ENCODE results near the gene FNDC3B. TPM values are rescaled to one million over a fixed set of nuclear protein-coding genes. Genes with fewer than 3 reads are reported as not detected.
"Not testable (repeated sequence)": the region's sequence is repeated elsewhere in the genome, so short reads cannot be mapped to it uniquely, and the experiment has no call there.

The FNDC3B gene
- total RNA-seq, 1 donor from 2014 or later = 153 TPM

- no peaks in the 10 kb centered on the region for H3K9me3 ChIP-seq
- intact Hi-C loops (cut with DNase I) = no loop called here
- H3K4me1 ChIP-seq = no peaks in the 10 kb centered on the region
- no peak for TF ChIP-seq CTCF (IDR thresholded peaks at IDR 0.05)
- H3K27ac ChIP-seq = no peak overlapping the region
- DNase-seq (no peak), ATAC-seq (no peak)
- peaks cover 67% of the 10 kb centered on the region for H3K36me3 ChIP-seq
- H3K27me3 ChIP-seq (ENCODE audit: low read depth) = no peaks in the 10 kb centered on the region
- H3K4me3 ChIP-seq = no peak overlapping the region
These were observed 320.6 kb downstream of the FNDC3B start for GRCh38 chr3:172359996-172360395.

- H3K4me1 ChIP-seq = no peaks in the 10 kb centered on the region
- peaks cover 77% of the 10 kb centered on the region for H3K36me3 ChIP-seq
- no peaks in the 10 kb centered on the region for H3K9me3 ChIP-seq
- TF ChIP-seq CTCF (IDR thresholded peaks at IDR 0.05) = no peak
- ATAC-seq (no peak), DNase-seq (no peak)
- no peak overlapping the region for H3K4me3 ChIP-seq
- intact Hi-C loops (cut with DNase I) = no loop called here
- H3K27ac ChIP-seq = no peak overlapping the region
- no peaks in the 10 kb centered on the region for H3K27me3 ChIP-seq (ENCODE audit: low read depth)
These were observed 323.2 kb downstream of the FNDC3B start for GRCh38 chr3:172362583-172362982.

GRCh38 chr3:172364374-172365027 is 325.1 kb downstream of the FNDC3B start:
- H3K4me1 ChIP-seq = no peaks in the 10 kb centered on the region
- H3K4me3 ChIP-seq = no peak overlapping the region
- H3K36me3 ChIP-seq = peaks cover 88% of the 10 kb centered on the region
- DNase-seq (no peak), ATAC-seq (no peak)
- intact Hi-C loops (cut with DNase I) = no loop called here
- H3K9me3 ChIP-seq = no peaks in the 10 kb centered on the region
- H3K27ac ChIP-seq = no peak overlapping the region
- TF ChIP-seq CTCF (IDR thresholded peaks at IDR 0.05) = no peak
- no peaks in the 10 kb centered on the region for H3K27me3 ChIP-seq (ENCODE audit: low read depth)

GRCh38 chr3:172365028-172365567 is 325.7 kb downstream of the FNDC3B start:
- TF ChIP-seq CTCF (IDR thresholded peaks at IDR 0.05) = no peak
- H3K27ac ChIP-seq = no peak overlapping the region
- ATAC-seq = no peak
- H3K27me3 ChIP-seq (ENCODE audit: low read depth) = no peaks in the 10 kb centered on the region
- H3K36me3 ChIP-seq = peaks cover 90% of the 10 kb centered on the region
- H3K4me3 ChIP-seq = no peak overlapping the region
- intact Hi-C loops (cut with DNase I) = no loop called here
- H3K4me1 ChIP-seq = no peaks in the 10 kb centered on the region
- no peak for DNase-seq
- H3K9me3 ChIP-seq = no peaks in the 10 kb centered on the region

- intact Hi-C loops (cut with DNase I) = no loop called here
- DNase-seq (no peak), ATAC-seq (no peak)
- Histone ChIP-seq H3K27me3 (ENCODE audit: low read depth) (no peaks in the 10 kb centered on the region), H3K27ac (no peak overlapping the region), H3K4me3 (no peak overlapping the region), H3K4me1 (no peaks in the 10 kb centered on the region), H3K36me3 (peaks cover 91% of the 10 kb centered on the region), H3K9me3 (no peaks in the 10 kb centered on the region)
- TF ChIP-seq CTCF (IDR thresholded peaks at IDR 0.05) = no peak
These were observed 328.1 kb downstream of the FNDC3B start for GRCh38 chr3:172367205-172368105.

- peaks cover 82% of the 10 kb centered on the region for H3K36me3 ChIP-seq
- ATAC-seq; intact Hi-C loops (cut with DNase I): not testable (repeated sequence)
These were observed 329.2 kb downstream of the FNDC3B start for GRCh38 chr3:172368556-172368955.

More at GRCh38 chr3:172368556-172368955, 329.2 kb downstream of the FNDC3B start:
- H3K4me3 ChIP-seq; H3K27ac ChIP-seq; H3K4me1 ChIP-seq; H3K9me3 ChIP-seq; DNase-seq; H3K27me3 ChIP-seq (ENCODE audit: low read depth): not testable (repeated sequence)
